RWPE2 (cell line): ENCODE data around the gene MUC16.

Experiments
- ATAC-seq: fragments of 200-7000 bp; cut with Tn5 transposase; 3 replicates; pipeline ENCODE4 v1.9.1; 2021; ENCODE audit warnings: low read depth
- DNase-seq: peaks from one replicate; pipeline ENCODE4 v3.0.0-alpha.2; 2020; ENCODE audit warnings: low spot score
- H3K27ac ChIP-seq: fragments of 450-650 bp; 2 replicates; pipeline ENCODE4 v1.5.1; 2017; ENCODE audit warnings: mild to moderate bottlenecking; ENCODE audit not compliant: poor library complexity, severe bottlenecking
- H3K27me3 ChIP-seq: fragments of 250-450 bp; sonication (Bioruptor Pico); 2 replicates; pipeline ENCODE4 v1.5.1; 2021; ENCODE audit warnings: mild to moderate bottlenecking, moderate library complexity; ENCODE audit not compliant: insufficient read depth, poor library complexity, severe bottlenecking
- H3K36me3 ChIP-seq: fragments of 250-450 bp; sonication (Bioruptor Pico); 2 replicates; pipeline ENCODE4 v1.5.1; 2020; ENCODE audit warnings: low read depth, mild to moderate bottlenecking, moderate library complexity
- H3K4me1 ChIP-seq: fragments of 250-450 bp; sonication (Bioruptor Pico); 2 replicates; pipeline ENCODE4 v1.5.1; 2021; ENCODE audit warnings: mild to moderate bottlenecking, moderate library complexity; ENCODE audit not compliant: insufficient read depth, poor library complexity, severe bottlenecking
- H3K4me3 ChIP-seq: fragments of 250-450 bp; sonication (Bioruptor Pico); 2 replicates; pipeline ENCODE4 v1.5.1; 2021; ENCODE audit warnings: mild to moderate bottlenecking, moderate library complexity; ENCODE audit not compliant: severe bottlenecking
- H3K9me3 ChIP-seq: fragments of 250-450 bp; sonication (Bioruptor Pico); 2 replicates; pipeline ENCODE4 v1.5.1; 2021; ENCODE audit warnings: mild to moderate bottlenecking, moderate library complexity; ENCODE audit not compliant: severe bottlenecking
- CTCF ChIP-seq: fragments of 450-650 bp; IDR thresholded peaks from one replicate; pipeline ENCODE4 v1.5.1; 2017; ENCODE audit warnings: mild to moderate bottlenecking, moderate library complexity; ENCODE audit not compliant: poor library complexity, severe bottlenecking

The MUC16 gene

GRCh38 chr19:9032136-9032631 lies 22.0 kb upstream of the MUC16 start:
- no peak overlapping the region for H3K27ac ChIP-seq
- H3K27me3 ChIP-seq: no peaks in the 10 kb centered on the region
- DNase-seq (no peak), ATAC-seq (no peak)
- no peak overlapping the region for H3K4me3 ChIP-seq
- H3K9me3 ChIP-seq: no peaks in the 10 kb centered on the region
- no peaks in the 10 kb centered on the region for H3K36me3 ChIP-seq
- H3K4me1 ChIP-seq: no peaks in the 10 kb centered on the region
- TF ChIP-seq CTCF: no peak

GRCh38 chr19:9018163-9018875 lies 8.1 kb upstream of the MUC16 start:
- Histone ChIP-seq H3K9me3 (no peaks in the 10 kb centered on the region), H3K27ac (no peak overlapping the region), H3K27me3 (no peaks in the 10 kb centered on the region), H3K36me3 (no peaks in the 10 kb centered on the region), H3K4me3 (no peak overlapping the region), H3K4me1 (no peaks in the 10 kb centered on the region)
- no peak for DNase-seq
- no peak for TF ChIP-seq CTCF
- no peak; the same call in 2 of the 3 replicates for ATAC-seq

GRCh38 chr19:9014803-9015202 lies 4.6 kb upstream of the MUC16 start:
- DNase-seq: no peak
- no peak overlapping the region for H3K27ac ChIP-seq
- no peaks in the 10 kb centered on the region for H3K9me3 ChIP-seq
- no peak for ATAC-seq
- H3K4me3 ChIP-seq: no peak overlapping the region
- no peak for TF ChIP-seq CTCF
- H3K27me3 ChIP-seq: peaks cover 2% of the 10 kb centered on the region
- no peaks in the 10 kb centered on the region for H3K4me1 ChIP-seq
- no peaks in the 10 kb centered on the region for H3K36me3 ChIP-seq

DNA sequence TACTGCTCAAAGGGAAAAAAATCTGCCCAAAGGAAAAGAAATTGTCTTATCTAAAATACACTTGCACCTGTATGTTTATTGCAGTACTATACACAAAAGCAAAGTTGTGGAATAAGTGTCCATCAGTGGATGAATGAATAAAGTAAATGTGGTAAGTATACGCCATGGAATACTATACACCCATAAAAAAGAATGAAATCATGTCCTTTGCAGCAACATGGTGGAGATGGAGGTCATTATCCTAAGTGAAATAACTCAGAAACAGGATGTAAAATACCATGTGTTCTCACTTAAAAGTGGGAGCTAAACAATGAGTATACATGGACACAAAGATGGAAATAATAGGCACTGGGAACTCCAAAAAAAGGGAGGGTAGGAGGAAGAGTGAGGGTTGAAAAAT lies 3.8 kb upstream of the MUC16 start:
- Histone ChIP-seq H3K4me1 (no peaks in the 10 kb centered on the region), H3K27me3 (peaks cover 2% of the 10 kb centered on the region), H3K9me3 (no peaks in the 10 kb centered on the region), H3K4me3 (no peak overlapping the region), H3K36me3 (no peaks in the 10 kb centered on the region), H3K27ac (no peak overlapping the region)
- ATAC-seq (no peak), DNase-seq (no peak)
- no peak for TF ChIP-seq CTCF

GRCh38 chr19:9011875-9012274 lies 1.7 kb upstream of the MUC16 start:
- no peak for ATAC-seq
- no peak for DNase-seq
- Histone ChIP-seq H3K4me3 (no peak overlapping the region), H3K36me3 (no peaks in the 10 kb centered on the region), H3K9me3 (no peaks in the 10 kb centered on the region), H3K4me1 (no peaks in the 10 kb centered on the region), H3K27ac (no peak overlapping the region), H3K27me3 (peaks cover 2% of the 10 kb centered on the region)
- no peak for TF ChIP-seq CTCF
